Natural killer cell treated with Interleukin-12 subunit alpha and Interleukin-12 subunit beta and Interleukin-15 and Interleukin-18, amount 100 ng/mL, for 72 hours (primary cell): ENCODE data around the gene LRRC2. TPM values are rescaled to one million over a fixed set of nuclear protein-coding genes. Genes with fewer than 3 reads are reported as not detected.

ENCODE experiments used
- ATAC-seq, 2 donors: fragments of 150-1000 bp; cut with Tn5 transposase in 1 of 2; sonication (Bioruptor Pico), chemical (Tn5 transposase) in 1 of 2; 2 replicates each; pipeline ENCODE4 v1.10.0; 2021
- DNase-seq: peaks from one replicate; pipeline ENCODE4 v3.0.0; 2022; ENCODE audit warnings: low spot score
- H3K27ac Mint-ChIP-seq, 2 donors: 1 replicate in 1 of 2; 2 replicates in 1 of 2; pipeline ENCODE4 v1.8.0; 2022; ENCODE audit warnings: mixed read lengths in 2 of 2, mild to moderate bottlenecking in 1 of 2, moderate library complexity in 1 of 2
- H3K27me3 Mint-ChIP-seq, 2 donors: 1 replicate in 1 of 2; 2 replicates in 1 of 2; pipeline ENCODE4 v1.8.0; 2022; ENCODE audit warnings: mixed read lengths in 2 of 2
- H3K36me3 Mint-ChIP-seq: one replicate; pipeline ENCODE4 v1.8.0; 2022; ENCODE audit warnings: mixed read lengths
- H3K4me1 Mint-ChIP-seq, 2 donors: 1 replicate in 1 of 2; 2 replicates in 1 of 2; pipeline ENCODE4 v1.8.0; 2022; ENCODE audit warnings: low read depth in 2 of 2, mixed read lengths in 2 of 2, mild to moderate bottlenecking in 1 of 2
- H3K4me3 Mint-ChIP-seq: one replicate; pipeline ENCODE4 v1.8.0; 2022; ENCODE audit warnings: mixed read lengths
- H3K9me3 Mint-ChIP-seq: 2 replicates; pipeline ENCODE4 v1.8.0; 2022; ENCODE audit warnings: mixed read lengths
- total RNA-seq, 2 donors: library from RNA; stranded (reverse); gene quantifications; one replicate each; pipeline ENCODE4 v1.2.3, GENCODE V29; 2022

The LRRC2 gene
- total RNA-seq, 2 donors from 2014 or later = not detected

- no peaks in the 10 kb centered on the region for H3K4me1 Mint-ChIP-seq
- no peaks in the 10 kb centered on the region for H3K9me3 Mint-ChIP-seq
- peaks cover 8 to 11% of the 10 kb centered on the region in 2 donors for H3K27me3 Mint-ChIP-seq
- H3K4me3 Mint-ChIP-seq = no peak overlapping the region
- DNase-seq = no peak
- no peaks in the 10 kb centered on the region for H3K36me3 Mint-ChIP-seq
- ATAC-seq = no peak
- H3K27ac Mint-ChIP-seq = no peak overlapping the region
Measured at GRCh38 chr3:46576386-46576785, 10.3 kb upstream of the LRRC2 start.

- DNase-seq (no peak), ATAC-seq (no peak)
- H3K4me3 Mint-ChIP-seq = no peak overlapping the region
- peaks cover 8 to 11% of the 10 kb centered on the region in 2 donors for H3K27me3 Mint-ChIP-seq
- H3K36me3 Mint-ChIP-seq = no peaks in the 10 kb centered on the region
- H3K27ac Mint-ChIP-seq = no peak overlapping the region
- H3K9me3 Mint-ChIP-seq = no peaks in the 10 kb centered on the region
- no peaks in the 10 kb centered on the region for H3K4me1 Mint-ChIP-seq
Measured at GRCh38 chr3:46575577-46576222, 9.6 kb upstream of the LRRC2 start.

- ATAC-seq (no peak), DNase-seq (no peak)
- Mint-ChIP-seq H3K4me1 (no peaks in the 10 kb centered on the region), H3K27ac (no peak overlapping the region), H3K36me3 (no peaks in the 10 kb centered on the region), H3K27me3 (peaks cover 8 to 14% of the 10 kb centered on the region in 2 donors), H3K9me3 (no peaks in the 10 kb centered on the region), H3K4me3 (no peak overlapping the region)
Measured at GRCh38 chr3:46574881-46575576, 8.9 kb upstream of the LRRC2 start.

- DNase-seq = no peak
- no peak for ATAC-seq
- no peaks in the 10 kb centered on the region for H3K9me3 Mint-ChIP-seq
- peaks cover 14 to 15% of the 10 kb centered on the region in 2 donors for H3K27me3 Mint-ChIP-seq
- no peaks in the 10 kb centered on the region for H3K36me3 Mint-ChIP-seq
- H3K4me3 Mint-ChIP-seq = no peak overlapping the region
- no peak overlapping the region for H3K27ac Mint-ChIP-seq
- H3K4me1 Mint-ChIP-seq = peaks cover 3 to 8% of the 10 kb centered on the region in 2 donors
Measured at GRCh38 chr3:46574243-46574646, 8.1 kb upstream of the LRRC2 start.

GRCh38 chr3:46573701-46574100, 7.6 kb upstream of the LRRC2 start:
- ATAC-seq (no peak), DNase-seq (no peak)
- no peaks in the 10 kb centered on the region for H3K9me3 Mint-ChIP-seq
- no peaks in the 10 kb centered on the region for H3K36me3 Mint-ChIP-seq
- H3K27ac Mint-ChIP-seq = no peak overlapping the region
- peaks cover 3 to 8% of the 10 kb centered on the region in 2 donors for H3K4me1 Mint-ChIP-seq
- H3K27me3 Mint-ChIP-seq = peaks cover 15 to 16% of the 10 kb centered on the region in 2 donors
- H3K4me3 Mint-ChIP-seq = no peak overlapping the region

- no peak overlapping the region for H3K4me3 Mint-ChIP-seq
- no peak overlapping the region for H3K27ac Mint-ChIP-seq
- H3K9me3 Mint-ChIP-seq = no peaks in the 10 kb centered on the region
- peaks cover 3 to 8% of the 10 kb centered on the region in 2 donors for H3K4me1 Mint-ChIP-seq
- DNase-seq = no peak
- H3K27me3 Mint-ChIP-seq = peaks cover 22% of the 10 kb centered on the region in 2 donors
- no peak for ATAC-seq
- H3K36me3 Mint-ChIP-seq = no peaks in the 10 kb centered on the region
Measured at GRCh38 chr3:46571684-46572083, 5.6 kb upstream of the LRRC2 start.

- H3K4me1 Mint-ChIP-seq = peaks cover 6 to 16% of the 10 kb centered on the region in 2 donors
- peaks cover 39% of the 10 kb centered on the region in 2 donors for H3K27me3 Mint-ChIP-seq
- peak overlapping the region; percentile 36 for H3K4me3 Mint-ChIP-seq
- H3K27ac Mint-ChIP-seq = no peak overlapping the region
- DNase-seq (no peak), ATAC-seq (peak; percentile 9 to 12)
- H3K36me3 Mint-ChIP-seq = no peaks in the 10 kb centered on the region
- H3K9me3 Mint-ChIP-seq = no peaks in the 10 kb centered on the region
Measured at GRCh38 chr3:46565607-46566039, 479 bp downstream of the LRRC2 start.

GRCh38 chr3:46565077-46565476, 1.0 kb downstream of the LRRC2 start:
- peak overlapping the region; percentile 36 for H3K4me3 Mint-ChIP-seq
- H3K36me3 Mint-ChIP-seq = no peaks in the 10 kb centered on the region
- no peak overlapping the region for H3K27ac Mint-ChIP-seq
- peaks cover 40 to 44% of the 10 kb centered on the region in 2 donors for H3K27me3 Mint-ChIP-seq
- no peak for DNase-seq
- no peak for ATAC-seq
- no peaks in the 10 kb centered on the region for H3K9me3 Mint-ChIP-seq
- H3K4me1 Mint-ChIP-seq = peaks cover 6 to 16% of the 10 kb centered on the region in 2 donors

GRCh38 chr3:46564190-46565021, 1.7 kb downstream of the LRRC2 start:
- Mint-ChIP-seq H3K4me1 (peaks cover 3 to 10% of the 10 kb centered on the region in 2 donors), H3K27me3 (peaks cover 40 to 44% of the 10 kb centered on the region in 2 donors), H3K36me3 (no peaks in the 10 kb centered on the region), H3K4me3 (no peak overlapping the region), H3K27ac (no peak overlapping the region), H3K9me3 (no peaks in the 10 kb centered on the region)
- no peak for ATAC-seq
- no peak for DNase-seq

GRCh38 chr3:46561951-46562350, 4.2 kb downstream of the LRRC2 start:
- Mint-ChIP-seq H3K9me3 (no peaks in the 10 kb centered on the region), H3K27me3 (peaks cover 43 to 45% of the 10 kb centered on the region in 2 donors), H3K36me3 (no peaks in the 10 kb centered on the region), H3K27ac (no peak overlapping the region), H3K4me3 (no peak overlapping the region), H3K4me1 (peaks cover 11 to 16% of the 10 kb centered on the region in 2 donors)
- DNase-seq (no peak), ATAC-seq (peak in 1 of 2 donors; percentile 67)

- ATAC-seq (no peak), DNase-seq (no peak)
- Mint-ChIP-seq H3K27ac (no peak overlapping the region), H3K27me3 (peaks cover 46 to 50% of the 10 kb centered on the region in 2 donors), H3K4me1 (peaks cover 11 to 16% of the 10 kb centered on the region in 2 donors), H3K4me3 (no peak overlapping the region), H3K9me3 (no peaks in the 10 kb centered on the region), H3K36me3 (no peaks in the 10 kb centered on the region)
Measured at GRCh38 chr3:46561511-46561910, 4.6 kb downstream of the LRRC2 start.

- no peak for DNase-seq
- peak overlapping the region; percentile 74 for H3K4me3 Mint-ChIP-seq
- H3K4me1 Mint-ChIP-seq = peaks cover 8 to 12% of the 10 kb centered on the region in 2 donors
- no peak overlapping the region for H3K27ac Mint-ChIP-seq
- no peaks in the 10 kb centered on the region for H3K36me3 Mint-ChIP-seq
- H3K9me3 Mint-ChIP-seq = no peaks in the 10 kb centered on the region
- peaks cover 32 to 35% of the 10 kb centered on the region in 2 donors for H3K27me3 Mint-ChIP-seq
- no peak for ATAC-seq
Measured at GRCh38 chr3:46559091-46559704, 6.9 kb downstream of the LRRC2 start.
